ENCODE data around the gene XYLT2.

The XYLT2 gene

GRCh38 chr17:50386510-50386909, 40.6 kb downstream of the XYLT2 start:
- TF ChIP-seq CTCF (conservative IDR thresholded peaks at IDR 0.05), result no peak
- no peak overlapping the region for H3K27ac ChIP-seq

GRCh38 chr17:50388728-50389127, 42.8 kb downstream of the XYLT2 start:
- H3K27ac ChIP-seq, result no peak overlapping the region
- TF ChIP-seq CTCF (conservative IDR thresholded peaks at IDR 0.05), result no peak

- no peak for TF ChIP-seq CTCF (conservative IDR thresholded peaks at IDR 0.05)
- H3K27ac ChIP-seq, result peak overlapping the region; percentile 76
Observed at GRCh38 chr17:50389534-50389933, 43.6 kb downstream of the XYLT2 start.

GRCh38 chr17:50392621-50393020, 46.7 kb downstream of the XYLT2 start:
- no peak for TF ChIP-seq CTCF (conservative IDR thresholded peaks at IDR 0.05)
- H3K27ac ChIP-seq, result peak overlapping the region; percentile 76

- TF ChIP-seq CTCF (conservative IDR thresholded peaks at IDR 0.05), result no peak
- peak overlapping the region; percentile 76; the same call in 1 of the 2 replicates for H3K27ac ChIP-seq
Observed at GRCh38 chr17:50393700-50394099, 47.8 kb downstream of the XYLT2 start.

GRCh38 chr17:50394711-50395110, 48.8 kb downstream of the XYLT2 start:
- no peak for TF ChIP-seq CTCF (conservative IDR thresholded peaks at IDR 0.05)
- H3K27ac ChIP-seq, result peak overlapping the region; percentile 4; the same call in 1 of the 2 replicates

GRCh38 chr17:50396261-50397110, 50.6 kb downstream of the XYLT2 start:
- no peak for TF ChIP-seq CTCF (conservative IDR thresholded peaks at IDR 0.05)
- peak overlapping the region; percentile 88 for H3K27ac ChIP-seq

Data from VCaP (cell line).